ENCODE results near the gene SERPINB5.
A peak's percentile ranks its signal among the peaks of the same experiment; 100 is the strongest.

Gene SERPINB5

DNA sequence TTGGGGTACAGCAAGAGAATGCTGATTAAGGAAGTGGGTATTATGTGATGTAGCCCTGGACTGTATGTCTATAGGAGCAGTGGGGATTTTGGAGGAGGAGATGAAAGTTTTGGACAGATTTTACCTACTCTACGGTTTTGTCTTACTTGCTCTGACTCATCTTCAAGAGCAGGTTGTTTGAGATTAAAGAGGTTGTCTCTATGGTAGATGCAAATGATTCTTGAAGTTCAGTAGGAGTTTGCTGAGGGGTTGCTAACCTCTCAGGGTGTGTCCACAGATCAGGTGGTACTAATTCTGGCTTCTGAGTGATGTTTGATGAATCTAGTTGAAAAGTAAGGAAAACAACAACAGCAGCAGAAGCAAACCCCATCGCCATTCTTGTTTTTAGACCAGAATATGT is 55.7 kb downstream of the SERPINB5 start:
- Histone ChIP-seq H3K4me2 (no peak overlapping the region), H3K36me3 (no peaks in the 10 kb centered on the region), H3K4me3 (no peak overlapping the region), H3K4me1 (peaks cover 0 to 5% (median 0%) of the 10 kb centered on the region in 10 experiments; a peak in 2 of 20 replicates), H4K20me1 (no peaks in the 10 kb centered on the region), H3K9me3 (replicated peaks in 1 of 11) (peaks cover 5 to 10% (median 6%) of the 10 kb centered on the region in 11 experiments; a peak in 12 of 22 replicates), H3K27ac (no peak overlapping the region), H3K27me3 (no peaks in the 10 kb centered on the region), H3K9ac (no peak overlapping the region)
- no peak for TF ChIP-seq Cebpa-rat (IDR thresholded peaks at IDR 0.05)

DNA sequence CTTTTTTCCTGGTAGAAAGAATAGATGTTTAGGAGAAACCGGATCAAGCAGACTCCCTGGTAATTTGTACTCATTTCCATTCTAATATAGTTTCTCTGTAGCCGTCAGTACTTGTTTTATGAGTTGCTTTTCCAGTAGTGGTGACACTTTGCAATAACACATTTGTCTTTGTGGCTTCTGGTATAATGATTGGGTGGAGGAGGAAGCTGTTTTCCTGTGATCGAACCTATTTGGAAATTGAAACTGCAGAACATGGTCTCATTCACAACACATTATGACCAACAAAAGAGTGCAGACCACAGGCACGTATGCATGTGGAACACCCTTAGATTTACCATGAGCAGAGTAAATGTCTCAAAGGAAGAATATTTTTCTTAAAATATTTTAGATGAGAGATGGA is 57.9 kb downstream of the SERPINB5 start:
- TF ChIP-seq Cebpa-rat (IDR thresholded peaks at IDR 0.05) = no peak
- H3K9me3 ChIP-seq (replicated peaks in 1 of 11) = peaks cover 0 to 4% (median 0%) of the 10 kb centered on the region in 11 experiments; a peak in 1 of 22 replicates
- no peak overlapping the region for H3K9ac ChIP-seq
- peaks cover 0 to 5% (median 0%) of the 10 kb centered on the region in 10 experiments; a peak in 2 of 20 replicates for H3K4me1 ChIP-seq
- H4K20me1 ChIP-seq = no peaks in the 10 kb centered on the region
- H3K36me3 ChIP-seq = no peaks in the 10 kb centered on the region
- no peaks in the 10 kb centered on the region for H3K27me3 ChIP-seq
- H3K27ac ChIP-seq = no peak overlapping the region
- H3K4me3 ChIP-seq = no peak overlapping the region
- H3K4me2 ChIP-seq = peak overlapping the region in 1 of 11 experiments; percentile 4; a peak in 1 of 22 replicates

DNA sequence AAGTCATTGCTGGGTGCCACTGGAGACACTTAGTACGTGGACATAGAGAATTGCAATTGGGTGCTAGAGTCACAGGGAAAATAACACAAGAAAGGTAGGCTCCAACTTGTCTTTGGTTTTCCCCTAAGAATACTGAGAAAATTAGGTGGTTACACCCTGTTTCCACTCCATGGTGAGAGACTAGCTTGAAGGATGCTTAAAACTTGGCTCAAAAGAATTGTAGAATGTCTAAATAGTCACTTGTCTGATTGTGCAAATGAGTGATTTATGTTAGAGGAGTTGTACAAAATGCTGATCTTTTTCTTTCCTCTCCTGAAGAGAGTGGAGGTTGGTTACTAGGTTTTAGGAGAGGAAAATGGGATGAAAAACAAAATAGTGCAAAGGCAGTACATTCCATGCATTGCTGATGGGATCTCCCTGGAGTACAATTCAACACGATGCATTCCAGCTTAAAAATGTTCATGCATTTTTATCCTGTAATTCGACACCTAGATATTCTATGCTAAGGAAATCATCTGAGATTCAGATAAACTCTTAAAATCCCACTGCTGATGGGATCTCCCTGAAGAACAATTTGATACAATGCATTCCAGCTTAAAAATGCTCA is 63.2 kb downstream of the SERPINB5 start:
- Histone ChIP-seq H3K4me1 (no peaks in the 10 kb centered on the region), H3K27me3 (no peaks in the 10 kb centered on the region), H3K4me2 (no peak overlapping the region), H3K36me3 (no peaks in the 10 kb centered on the region), H4K20me1 (no peaks in the 10 kb centered on the region), H3K27ac (no peak overlapping the region), H3K4me3 (no peak overlapping the region), H3K9ac (no peak overlapping the region), H3K9me3 (replicated peaks in 1 of 11) (peaks cover 0 to 4% (median 0%) of the 10 kb centered on the region in 11 experiments; a peak in 1 of 22 replicates)
- TF ChIP-seq Cebpa-rat (IDR thresholded peaks at IDR 0.05) = no peak

DNA sequence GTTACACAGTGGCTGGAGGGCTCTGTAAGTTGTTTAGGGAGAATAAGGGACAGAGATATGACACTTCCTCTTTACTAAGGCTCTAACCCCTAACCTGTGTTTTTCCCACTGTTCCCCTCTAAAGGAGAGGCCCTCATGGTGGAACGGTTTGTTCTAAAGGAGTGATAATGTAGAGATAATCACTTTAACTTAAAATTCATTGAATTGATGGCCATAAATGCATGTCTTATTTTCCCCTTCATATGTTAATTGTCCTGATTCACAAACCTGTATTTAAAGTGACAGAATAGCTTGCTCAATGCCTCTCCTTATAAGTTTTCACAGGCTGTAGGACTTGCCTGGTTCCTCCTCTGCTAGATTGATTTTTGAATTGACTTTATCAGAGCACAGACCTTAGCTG is 65.3 kb downstream of the SERPINB5 start, which contains the start of gene SERPINB12:
TSS of gene SERPINB12 (plus strand) at position 301 of the 400 bp plus-strand sequence. CDS start 13,791 bp downstream, outside the sequence.
- Histone ChIP-seq H3K36me3 (no peaks in the 10 kb centered on the region), H3K27me3 (no peaks in the 10 kb centered on the region), H4K20me1 (no peaks in the 10 kb centered on the region), H3K4me2 (no peak within 1 kb of the TSS), H3K27ac (no peak within 1 kb of the TSS), H3K9ac (no peak within 1 kb of the TSS), H3K9me3 (replicated peaks in 1 of 11) (peaks cover 0 to 4% (median 0%) of the 10 kb centered on the region in 11 experiments; a peak in 1 of 22 replicates), H3K4me1 (no peaks in the 10 kb centered on the region), H3K4me3 (no peak within 1 kb of the TSS)
- TF ChIP-seq Cebpa-rat (IDR thresholded peaks at IDR 0.05) = no peak

DNA sequence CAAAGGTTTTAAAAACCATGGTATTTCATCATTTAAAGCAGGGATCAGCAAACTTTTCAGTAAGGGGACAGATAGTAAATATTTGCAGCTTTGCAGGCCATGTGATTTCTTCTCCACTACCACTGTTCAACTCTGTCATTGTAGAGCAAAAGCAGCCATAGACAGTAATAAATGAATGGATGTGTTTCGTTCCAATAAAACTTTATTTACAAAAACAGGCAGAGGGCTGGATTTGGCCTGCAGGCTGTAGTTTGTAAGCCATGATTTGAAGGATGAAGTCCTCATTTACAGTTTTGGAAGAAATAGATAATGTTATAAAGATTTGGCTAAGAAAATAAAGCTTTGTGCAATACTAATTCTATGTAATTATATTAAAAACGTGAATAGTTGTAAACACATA is 67.3 kb downstream of the SERPINB5 start:
- Histone ChIP-seq H3K9ac (no peak overlapping the region), H3K27ac (no peak overlapping the region)
- TF ChIP-seq Cebpa-rat (IDR thresholded peaks at IDR 0.05) = no peak

DNA sequence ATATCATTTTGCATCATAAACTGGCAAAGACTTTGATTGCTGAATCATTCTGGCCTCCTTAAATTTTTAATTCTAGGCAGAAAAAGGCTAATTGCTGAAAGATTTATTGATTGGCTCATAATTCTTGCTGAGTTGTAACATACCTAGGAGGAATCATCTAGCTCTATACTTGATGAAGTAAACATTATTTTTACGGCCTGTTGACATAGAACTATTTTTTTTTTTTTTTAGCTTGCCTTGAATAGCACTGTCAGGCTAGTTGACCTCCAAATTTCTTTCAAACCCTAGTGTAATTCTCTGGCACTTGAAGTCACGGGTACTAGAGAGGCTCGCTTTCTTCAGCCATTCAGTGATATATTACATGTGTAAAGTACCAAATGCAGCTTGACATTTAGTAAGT is 68.2 kb downstream of the SERPINB5 start:
- no peak overlapping the region for H3K27ac ChIP-seq
- no peaks in the 10 kb centered on the region for H3K9me3 ChIP-seq (replicated peaks in 1 of 11)
- H3K4me2 ChIP-seq = no peak overlapping the region
- no peaks in the 10 kb centered on the region for H4K20me1 ChIP-seq
- H3K9ac ChIP-seq = no peak overlapping the region
- no peak for TF ChIP-seq Cebpa-rat (IDR thresholded peaks at IDR 0.05)
- no peaks in the 10 kb centered on the region for H3K36me3 ChIP-seq
- no peaks in the 10 kb centered on the region for H3K27me3 ChIP-seq
- H3K4me1 ChIP-seq = no peaks in the 10 kb centered on the region
- H3K4me3 ChIP-seq = no peak overlapping the region

More for the DNA sequence above, 67.3 kb downstream of the SERPINB5 start:
- H3K36me3 ChIP-seq = no peaks in the 10 kb centered on the region
- no peaks in the 10 kb centered on the region for H3K9me3 ChIP-seq (replicated peaks in 1 of 11)
- H3K4me3 ChIP-seq = no peak overlapping the region
- no peaks in the 10 kb centered on the region for H3K4me1 ChIP-seq
- H3K27me3 ChIP-seq = no peaks in the 10 kb centered on the region
- no peak overlapping the region for H3K4me2 ChIP-seq
- H4K20me1 ChIP-seq = no peaks in the 10 kb centered on the region

DNA sequence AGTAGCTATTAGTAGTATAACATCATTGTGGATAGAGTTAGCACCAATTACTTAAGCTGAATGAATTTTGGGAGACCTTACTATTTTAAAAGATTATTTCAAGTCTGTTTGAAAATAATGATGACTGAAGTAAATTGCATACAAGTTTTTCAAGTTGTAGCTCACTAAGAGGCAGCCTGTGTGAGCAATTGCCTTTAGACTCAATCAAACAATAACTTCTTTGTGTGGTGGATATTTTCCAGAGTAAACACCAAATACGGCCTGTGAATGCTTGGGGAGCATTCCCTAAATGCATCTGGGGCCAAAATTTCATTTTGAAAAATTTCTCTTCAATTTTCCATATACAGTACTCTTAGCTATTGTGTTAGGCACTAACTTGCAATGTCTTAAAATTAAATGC is 73.3 kb downstream of the SERPINB5 start:
- H4K20me1 ChIP-seq = no peaks in the 10 kb centered on the region
- H3K9me3 ChIP-seq (replicated peaks in 1 of 11) = peaks cover 6 to 10% (median 7%) of the 10 kb centered on the region in 11 experiments; a peak in 15 of 22 replicates
- TF ChIP-seq Cebpa-rat (IDR thresholded peaks at IDR 0.05) = no peak
- H3K4me1 ChIP-seq = peaks cover 18 to 38% (median 30%) of the 10 kb centered on the region in 10 experiments
- H3K36me3 ChIP-seq = no peaks in the 10 kb centered on the region; a peak in 1 of 22 replicates
- H3K9ac ChIP-seq = no peak overlapping the region
- no peak overlapping the region for H3K4me3 ChIP-seq
- H3K27ac ChIP-seq = no peak overlapping the region
- H3K27me3 ChIP-seq = no peaks in the 10 kb centered on the region
- H3K4me2 ChIP-seq = no peak overlapping the region

DNA sequence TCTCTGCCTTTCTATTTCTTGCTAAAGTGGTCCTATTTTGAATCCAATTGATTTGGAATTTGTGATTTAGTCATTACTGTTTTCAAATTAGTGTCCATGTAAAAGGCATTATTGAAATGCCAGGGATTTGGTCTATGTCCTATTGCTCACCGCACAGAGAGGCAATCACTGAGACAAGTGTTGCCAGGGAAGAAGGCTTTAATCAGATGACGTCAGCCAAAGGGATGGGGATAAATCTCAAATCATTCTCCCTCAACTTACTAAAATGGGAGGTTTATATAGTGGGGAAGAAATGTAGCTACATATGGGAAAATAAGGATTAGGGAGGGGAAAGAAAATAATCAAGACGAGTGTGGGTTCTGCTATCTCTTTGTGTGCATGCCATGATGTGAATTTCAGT is 75.0 kb downstream of the SERPINB5 start:
- TF ChIP-seq Cebpa-rat (IDR thresholded peaks at IDR 0.05) = no peak
- H3K4me3 ChIP-seq = no peak overlapping the region
- H3K9ac ChIP-seq = no peak overlapping the region
- peaks cover 11 to 22% (median 17%) of the 10 kb centered on the region in 11 experiments; a peak in 16 of 22 replicates for H3K9me3 ChIP-seq (replicated peaks in 1 of 11)
- no peaks in the 10 kb centered on the region for H4K20me1 ChIP-seq
- peaks cover 18 to 38% (median 31%) of the 10 kb centered on the region in 10 experiments for H3K4me1 ChIP-seq
- no peaks in the 10 kb centered on the region; a peak in 1 of 22 replicates for H3K36me3 ChIP-seq
- no peaks in the 10 kb centered on the region for H3K27me3 ChIP-seq
- H3K4me2 ChIP-seq = peak overlapping the region in 9 of 11 experiments; percentile 6 to 83 (median 35); a peak in 14 of 22 replicates
- peak overlapping the region in 5 of 11 experiments; percentile 9 to 78 (median 66); a peak in 6 of 22 replicates for H3K27ac ChIP-seq

DNA sequence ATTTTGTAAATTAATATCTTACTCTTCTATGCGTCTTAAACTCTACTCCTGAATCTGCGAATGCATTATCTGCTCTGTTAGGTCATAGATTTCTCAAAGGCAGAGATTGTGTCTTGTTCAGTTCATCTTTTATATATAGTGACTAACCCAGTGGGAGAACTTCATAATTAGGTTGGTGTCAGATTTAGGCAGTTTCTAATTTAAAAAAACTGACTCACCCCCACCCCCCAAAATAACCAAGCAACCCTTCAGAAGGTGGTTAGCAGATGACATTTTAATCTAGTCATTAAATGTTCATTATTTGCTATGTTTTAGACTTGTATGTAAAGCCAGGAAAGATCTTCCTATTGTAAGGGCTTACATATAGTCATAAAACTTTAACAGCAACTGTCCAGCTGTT is 75.8 kb downstream of the SERPINB5 start:
- no peak for TF ChIP-seq Cebpa-rat (IDR thresholded peaks at IDR 0.05)
- peak overlapping the region in 10 of 11 experiments; percentile 21 to 78 (median 66); a peak in 20 of 22 replicates for H3K27ac ChIP-seq
- peak overlapping the region in 8 of 11 experiments; percentile 20 to 66 (median 42); a peak in 11 of 22 replicates for H3K9ac ChIP-seq
- H3K27me3 ChIP-seq = no peaks in the 10 kb centered on the region
- H3K4me3 ChIP-seq = peak overlapping the region in 1 of 10 experiments; percentile 20; a peak in 4 of 20 replicates
- H4K20me1 ChIP-seq = no peaks in the 10 kb centered on the region
- no peaks in the 10 kb centered on the region; a peak in 1 of 22 replicates for H3K36me3 ChIP-seq
- H3K4me2 ChIP-seq = peak overlapping the region; percentile 55 to 83 (median 69); a peak in 21 of 22 replicates
- peaks cover 18 to 38% (median 31%) of the 10 kb centered on the region in 10 experiments for H3K4me1 ChIP-seq
- H3K9me3 ChIP-seq (replicated peaks in 1 of 11) = peaks cover 11 to 22% (median 17%) of the 10 kb centered on the region in 11 experiments; a peak in 16 of 22 replicates
